ENCODE results near the gene HBM.

The HBM gene

GRCh38 chr16:177394-177822, 11.6 kb downstream of the HBM start:
- H3K36me3 ChIP-seq: no peaks in the 10 kb centered on the region
- no peak overlapping the region for H3K27ac ChIP-seq
- H3K4me1 ChIP-seq (ENCODE audit: control insufficient read depth in 1 of 2, insufficient read depth in 1 of 2, low read depth in 1 of 2, low read length in 1 of 2): peaks cover 6 to 16% of the 10 kb centered on the region in 2 experiments
- H3K9me3 ChIP-seq: no peaks in the 10 kb centered on the region
- no peak overlapping the region for H3K4me3 ChIP-seq (ENCODE audit: low read depth in 1 of 2, low read length in 1 of 2)
- TF ChIP-seq CTCF (IDR thresholded peaks at IDR 0.05): no peak
- peaks cover 88% of the 10 kb centered on the region for H3K27me3 ChIP-seq

DNA sequence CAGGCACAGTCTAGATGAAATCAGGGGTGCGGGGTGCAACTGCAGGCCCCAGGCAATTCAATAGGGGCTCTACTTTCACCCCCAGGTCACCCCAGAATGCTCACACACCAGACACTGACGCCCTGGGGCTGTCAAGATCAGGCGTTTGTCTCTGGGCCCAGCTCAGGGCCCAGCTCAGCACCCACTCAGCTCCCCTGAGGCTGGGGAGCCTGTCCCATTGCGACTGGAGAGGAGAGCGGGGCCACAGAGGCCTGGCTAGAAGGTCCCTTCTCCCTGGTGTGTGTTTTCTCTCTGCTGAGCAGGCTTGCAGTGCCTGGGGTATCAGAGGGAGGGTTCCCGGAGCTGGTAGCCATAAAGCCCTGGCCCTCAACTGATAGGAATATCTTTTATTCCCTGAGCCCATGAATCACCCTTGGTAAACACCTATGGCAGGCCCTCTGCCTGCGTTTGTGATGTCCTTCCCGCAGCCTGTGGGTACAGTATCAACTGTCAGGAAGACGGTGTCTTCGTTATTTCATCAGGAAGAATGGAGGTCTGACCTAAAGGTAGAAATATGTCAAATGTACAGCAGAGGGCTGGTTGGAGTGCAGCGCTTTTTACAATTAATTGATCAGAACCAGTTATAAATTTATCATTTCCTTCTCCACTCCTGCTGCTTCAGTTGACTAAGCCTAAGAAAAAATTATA, 12.3 kb downstream of the HBM start:
- H3K27me3 ChIP-seq: peaks cover 86% of the 10 kb centered on the region
- no peak for TF ChIP-seq CTCF (IDR thresholded peaks at IDR 0.05)

GRCh38 chr16:178668-179015, 12.9 kb downstream of the HBM start:
- TF ChIP-seq CTCF (IDR thresholded peaks at IDR 0.05): no peak
- peaks cover 6 to 16% of the 10 kb centered on the region in 2 experiments for H3K4me1 ChIP-seq (ENCODE audit: control insufficient read depth in 1 of 2, insufficient read depth in 1 of 2, low read depth in 1 of 2, low read length in 1 of 2)
- no peaks in the 10 kb centered on the region for H3K36me3 ChIP-seq
- peaks cover 81% of the 10 kb centered on the region for H3K27me3 ChIP-seq
- no peaks in the 10 kb centered on the region for H3K9me3 ChIP-seq
- H3K4me3 ChIP-seq (ENCODE audit: low read depth in 1 of 2, low read length in 1 of 2): no peak overlapping the region
- no peak overlapping the region for H3K27ac ChIP-seq

More for the DNA sequence above, 12.3 kb downstream of the HBM start:
- Histone ChIP-seq H3K27ac (no peak overlapping the region), H3K36me3 (no peaks in the 10 kb centered on the region), H3K4me1 (ENCODE audit: control insufficient read depth in 1 of 2, insufficient read depth in 1 of 2, low read depth in 1 of 2, low read length in 1 of 2) (peaks cover 6 to 16% of the 10 kb centered on the region in 2 experiments), H3K9me3 (no peaks in the 10 kb centered on the region), H3K4me3 (ENCODE audit: low read depth in 1 of 2, low read length in 1 of 2) (no peak overlapping the region)

DNA sequence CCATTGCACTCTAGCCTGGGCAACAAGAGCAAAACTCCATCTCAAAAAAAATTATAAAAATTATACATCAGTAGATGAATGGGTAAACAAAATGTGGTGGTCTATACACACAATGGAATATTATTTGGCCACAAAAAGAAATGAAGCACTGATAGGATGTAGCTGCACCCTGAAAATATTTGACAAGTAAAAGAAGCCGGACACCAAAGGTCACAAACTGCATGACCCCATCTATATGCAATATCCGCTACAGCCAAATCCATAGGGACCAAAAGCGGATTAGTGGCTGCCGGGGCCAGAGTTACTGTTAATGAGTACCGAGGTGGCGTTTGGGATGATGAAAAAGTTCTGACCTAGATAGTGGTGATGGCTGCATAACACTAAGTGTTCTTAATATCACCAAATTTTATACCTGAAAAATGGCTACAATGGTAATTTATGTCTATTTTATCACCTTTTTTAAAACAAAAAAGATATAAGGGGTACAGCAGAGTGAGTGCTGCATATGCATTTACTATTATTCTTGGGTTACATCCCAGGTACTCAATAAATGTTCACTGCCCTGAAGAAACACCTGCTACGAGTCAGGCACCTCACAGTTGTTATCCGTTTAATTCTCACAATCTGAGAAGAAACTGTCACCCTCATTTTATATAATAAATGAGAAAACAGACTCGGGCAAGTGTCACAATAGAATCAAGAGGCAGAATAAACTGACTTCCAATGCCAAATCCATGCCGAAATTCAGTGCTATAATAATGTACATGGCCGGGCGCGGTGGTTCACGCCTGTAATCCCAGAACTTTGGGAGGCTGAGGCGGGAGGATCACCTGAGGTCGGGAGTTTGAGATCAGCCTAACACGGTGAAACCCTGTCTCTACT, 13.7 kb downstream of the HBM start:
- Histone ChIP-seq H3K4me1 (ENCODE audit: control insufficient read depth in 1 of 2, insufficient read depth in 1 of 2, low read depth in 1 of 2, low read length in 1 of 2) (peaks cover 6 to 16% of the 10 kb centered on the region in 2 experiments), H3K36me3 (peaks cover 1% of the 10 kb centered on the region), H3K4me3 (ENCODE audit: low read depth in 1 of 2, low read length in 1 of 2) (no peak overlapping the region), H3K9me3 (no peaks in the 10 kb centered on the region), H3K27me3 (peaks cover 73% of the 10 kb centered on the region), H3K27ac (no peak overlapping the region)
- TF ChIP-seq CTCF (IDR thresholded peaks at IDR 0.05): no peak

DNA sequence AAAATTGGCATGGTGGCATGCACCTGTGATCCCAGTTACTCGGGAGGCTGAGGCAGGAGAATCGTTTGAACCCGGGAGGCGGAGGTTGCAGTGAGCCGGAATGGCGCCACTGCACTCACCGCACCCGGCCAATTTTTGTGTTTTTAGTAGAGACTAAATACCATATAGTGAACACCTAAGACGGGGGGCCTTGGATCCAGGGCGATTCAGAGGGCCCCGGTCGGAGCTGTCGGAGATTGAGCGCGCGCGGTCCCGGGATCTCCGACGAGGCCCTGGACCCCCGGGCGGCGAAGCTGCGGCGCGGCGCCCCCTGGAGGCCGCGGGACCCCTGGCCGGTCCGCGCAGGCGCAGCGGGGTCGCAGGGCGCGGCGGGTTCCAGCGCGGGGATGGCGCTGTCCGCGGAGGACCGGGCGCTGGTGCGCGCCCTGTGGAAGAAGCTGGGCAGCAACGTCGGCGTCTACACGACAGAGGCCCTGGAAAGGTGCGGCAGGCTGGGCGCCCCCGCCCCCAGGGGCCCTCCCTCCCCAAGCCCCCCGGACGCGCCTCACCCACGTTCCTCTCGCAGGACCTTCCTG, 14.4 kb downstream of the HBM start, which contains the start of gene HBQ1:
Gene HBQ1 (plus strand): TSS at position 359 of the 575 bp plus-strand sequence. CDS start 28 bp downstream, at position 387.
- Histone ChIP-seq H3K36me3 (peaks cover 8% of the 10 kb centered on the region), H3K9me3 (no peaks in the 10 kb centered on the region), H3K4me1 (ENCODE audit: control insufficient read depth in 1 of 2, insufficient read depth in 1 of 2, low read depth in 1 of 2, low read length in 1 of 2) (peaks cover 6 to 16% of the 10 kb centered on the region in 2 experiments), H3K27me3 (peaks cover 66% of the 10 kb centered on the region), H3K4me3 (ENCODE audit: low read depth in 1 of 2, low read length in 1 of 2) (peak within 1 kb of the TSS in 1 of 2 experiments; percentile 53), H3K27ac (no peak within 1 kb of the TSS)
- no peak for TF ChIP-seq CTCF (IDR thresholded peaks at IDR 0.05)
